NCI-H1930 (cell line): ENCODE measurements around the gene LGR4.
"Not testable (repeated sequence)": the region's sequence is repeated elsewhere in the genome, so short reads cannot be mapped to it uniquely, and the experiment has no call there.

Experiments used
- DNase-seq, 2 experiments: peaks; one replicate each; lab custom pipeline; 2025; lab: John Stamatoyannopoulos, UW

The LGR4 gene

DNA sequence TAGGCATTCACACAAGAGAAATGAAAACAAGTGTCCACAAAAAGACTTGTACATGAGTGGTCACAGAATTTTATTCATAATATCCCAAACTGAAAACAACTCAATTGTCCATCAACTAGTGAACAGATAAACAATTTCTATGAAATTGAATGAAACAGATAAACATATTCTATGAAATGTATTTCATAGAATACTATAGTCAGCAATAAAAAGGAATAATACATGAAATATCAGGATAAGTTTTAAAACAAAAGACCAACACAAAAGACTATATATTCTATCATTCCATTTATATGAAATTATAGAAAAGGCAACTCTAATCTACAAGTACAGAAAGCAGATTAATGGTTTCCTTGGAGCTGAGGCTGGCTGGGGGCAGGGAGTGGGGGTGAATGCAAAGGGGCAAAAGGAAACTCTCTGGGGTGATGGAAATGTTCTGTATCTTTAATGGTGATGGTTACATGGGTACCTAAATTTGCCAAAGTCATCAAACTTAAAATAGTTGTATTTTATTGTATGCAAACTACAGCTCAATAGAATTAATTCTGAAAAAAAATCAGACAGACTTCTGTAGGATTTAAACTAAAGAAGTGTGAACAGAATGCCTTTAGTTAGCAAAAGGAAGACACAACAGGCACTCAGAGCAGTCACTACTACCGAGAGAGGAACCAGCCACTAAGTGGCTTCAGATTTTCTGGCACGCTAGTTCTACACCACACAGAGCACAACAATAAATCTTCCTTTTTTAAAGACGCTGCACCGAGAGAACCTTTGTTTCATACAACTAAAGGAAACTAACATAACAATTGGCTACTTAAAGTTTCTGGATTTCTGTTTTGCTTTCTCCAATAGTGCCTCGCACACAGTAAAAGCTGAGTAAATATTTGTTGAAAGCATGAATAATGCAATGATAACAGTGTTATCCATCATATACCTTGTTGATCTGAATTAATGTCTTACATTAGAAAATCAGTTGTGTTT is 124.9 kb downstream of the LGR4 start:
- peak; percentile 74 to 82 for DNase-seq

DNA sequence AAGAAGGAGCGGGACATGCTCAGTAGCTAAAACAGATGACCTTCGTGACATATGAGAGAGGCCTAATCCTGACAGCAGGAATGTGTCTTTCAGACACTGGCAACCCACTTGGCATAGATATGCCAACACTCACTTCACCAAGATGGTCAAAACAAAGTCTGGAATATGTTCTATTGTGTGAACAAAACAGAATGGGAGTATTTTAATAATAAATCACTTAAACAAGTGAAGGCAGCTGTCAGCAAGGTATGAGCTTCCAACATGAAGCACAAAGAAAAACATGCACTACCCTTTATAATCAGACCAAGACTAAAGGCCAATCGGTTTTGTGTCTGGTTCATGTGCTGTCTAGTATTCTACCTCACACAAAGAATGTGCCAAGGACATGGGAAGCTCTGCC is 132.6 kb downstream of the LGR4 start:
- DNase-seq = no peak

DNA sequence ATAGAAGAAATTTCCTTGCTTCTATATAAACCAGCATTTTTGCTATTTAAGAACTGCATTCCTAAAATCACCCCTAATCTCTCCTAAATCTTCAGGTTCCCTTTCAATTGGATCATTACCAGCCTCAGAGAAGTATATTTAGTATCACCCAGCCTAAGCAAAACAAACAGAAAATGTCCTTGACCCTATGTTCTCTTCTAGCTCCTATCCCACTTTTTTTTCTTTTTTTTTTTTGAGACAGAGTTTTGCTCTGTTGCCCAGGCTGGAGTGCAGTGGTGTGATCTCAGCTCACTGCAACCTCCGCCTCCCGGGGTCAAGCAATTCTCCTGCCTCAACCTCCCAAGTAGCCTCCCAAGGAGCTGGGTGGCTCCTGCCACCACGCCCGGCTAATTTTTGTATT is 137.8 kb downstream of the LGR4 start:
- not testable (repeated sequence) for DNase-seq

DNA sequence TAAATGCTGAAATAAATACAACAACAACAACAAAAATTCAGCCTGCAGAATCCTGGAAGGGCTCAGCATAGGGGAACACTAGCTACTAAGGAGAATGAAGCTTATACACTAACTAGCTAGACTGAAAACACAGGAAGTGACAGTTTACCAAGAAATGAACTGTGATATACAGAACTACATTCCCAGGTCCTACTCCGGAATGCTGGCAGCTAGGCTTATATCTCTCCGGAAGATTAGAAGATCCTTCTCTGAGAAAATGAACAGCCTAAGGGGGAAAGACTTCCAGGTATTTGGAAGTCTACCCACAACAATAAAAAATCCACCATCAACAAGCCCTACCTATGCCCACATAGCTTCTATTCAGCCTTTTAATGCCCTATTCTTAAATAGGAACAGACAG is 140.6 kb downstream of the LGR4 start:
- DNase-seq = no peak

DNA sequence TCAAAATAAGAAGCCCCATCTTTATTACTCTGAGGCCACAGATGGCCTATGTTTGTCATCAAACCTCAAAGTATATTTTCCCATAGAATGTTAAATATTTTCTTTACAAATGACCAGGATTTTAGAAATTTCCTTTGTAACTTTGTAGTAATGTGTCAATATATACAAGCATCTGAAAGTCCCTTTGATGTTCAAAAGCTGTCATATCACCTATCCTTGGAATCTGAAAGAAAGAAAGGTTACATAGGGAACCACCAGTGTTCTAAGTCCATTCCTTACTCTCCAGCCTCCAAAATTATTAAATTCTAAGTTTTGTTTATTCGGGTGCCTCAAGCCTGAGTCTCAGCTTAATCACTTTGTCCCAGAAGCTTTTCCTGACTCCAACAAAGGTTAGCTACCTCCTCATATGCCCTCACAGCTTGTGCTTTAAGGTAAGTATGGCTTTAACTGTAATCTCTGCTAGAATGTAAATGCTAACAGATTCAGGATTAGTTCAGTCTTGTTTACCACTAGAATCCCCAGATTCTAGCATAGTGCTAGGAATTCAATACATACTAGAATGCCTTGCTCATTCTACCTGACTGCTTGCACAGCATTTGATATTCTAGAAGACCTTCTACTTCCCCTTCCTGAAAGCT is 141.8 kb downstream of the LGR4 start:
- DNase-seq = no peak

DNA sequence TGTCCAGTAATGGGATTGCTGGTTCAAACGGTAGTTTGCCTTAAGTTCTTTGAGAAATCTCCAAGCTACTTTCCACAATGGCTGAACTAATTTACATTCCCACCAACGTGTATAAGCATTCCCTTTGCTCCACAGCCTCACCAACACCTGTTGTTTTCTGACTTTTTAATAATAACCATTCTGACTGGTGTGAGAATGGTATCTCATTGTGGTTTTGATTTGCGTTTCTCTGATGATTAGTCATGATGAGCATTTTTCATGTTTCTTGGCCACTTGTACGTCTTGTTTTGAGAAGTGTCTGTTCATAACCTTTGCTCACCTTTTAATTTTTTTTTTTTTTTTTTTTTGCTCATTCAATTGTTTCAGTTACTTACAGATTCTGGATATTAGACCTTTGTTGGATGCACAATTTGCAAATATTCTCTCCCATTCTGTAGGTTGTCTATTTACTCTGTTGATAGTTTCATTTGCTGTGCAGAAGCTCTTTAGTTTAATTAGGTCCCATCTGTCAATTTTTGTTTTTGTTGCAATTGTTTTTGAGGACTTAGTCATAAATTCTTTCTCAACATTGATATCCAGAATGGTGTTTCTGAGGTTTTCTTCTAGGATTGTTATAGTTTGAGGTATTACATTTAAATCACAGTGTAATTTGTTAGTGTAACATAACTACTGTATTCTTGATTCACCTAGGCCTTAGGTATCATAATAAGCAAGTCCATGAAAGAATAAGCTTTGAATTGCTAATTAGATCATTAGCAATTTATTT is 142.5 kb downstream of the LGR4 start:
- DNase-seq = no peak

DNA sequence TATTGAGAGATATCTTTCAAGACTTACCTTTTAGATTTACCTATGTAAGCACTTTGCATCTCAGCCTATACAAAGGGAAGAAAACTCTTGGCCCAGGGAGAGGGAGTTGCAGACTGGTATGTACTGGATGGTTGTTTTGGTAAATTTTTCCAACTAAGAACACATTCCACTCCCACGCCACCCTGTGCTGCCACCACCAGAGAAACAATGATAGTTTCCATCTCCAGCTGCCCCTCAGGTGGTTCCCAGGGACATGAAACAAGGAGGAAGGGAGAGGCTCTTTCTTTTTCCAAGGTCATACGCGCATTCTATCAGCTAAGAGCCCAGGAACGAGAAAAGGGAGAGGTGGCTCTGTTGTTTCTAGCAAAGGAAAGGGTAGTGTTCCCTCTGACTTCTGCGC is 144.0 kb downstream of the LGR4 start:
- DNase-seq = no peak

DNA sequence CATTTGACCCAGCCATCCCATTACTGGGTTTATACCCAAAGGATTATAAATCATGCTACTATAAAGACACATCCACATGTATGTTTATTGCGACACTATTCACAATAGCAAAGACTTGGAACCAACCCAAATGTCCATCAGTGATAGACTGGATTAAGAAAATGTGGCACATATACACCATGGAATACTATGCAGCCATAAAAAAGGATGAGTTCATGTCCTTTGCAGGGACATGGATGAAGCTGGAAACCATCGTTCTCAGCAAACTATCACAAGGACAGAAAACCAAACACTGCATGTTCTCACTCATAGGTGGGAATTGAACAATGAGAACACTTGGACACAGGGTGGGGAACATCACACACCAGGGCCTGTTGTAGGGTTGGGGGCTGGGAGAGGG is 145.5 kb downstream of the LGR4 start:
- DNase-seq = not testable (repeated sequence)

DNA sequence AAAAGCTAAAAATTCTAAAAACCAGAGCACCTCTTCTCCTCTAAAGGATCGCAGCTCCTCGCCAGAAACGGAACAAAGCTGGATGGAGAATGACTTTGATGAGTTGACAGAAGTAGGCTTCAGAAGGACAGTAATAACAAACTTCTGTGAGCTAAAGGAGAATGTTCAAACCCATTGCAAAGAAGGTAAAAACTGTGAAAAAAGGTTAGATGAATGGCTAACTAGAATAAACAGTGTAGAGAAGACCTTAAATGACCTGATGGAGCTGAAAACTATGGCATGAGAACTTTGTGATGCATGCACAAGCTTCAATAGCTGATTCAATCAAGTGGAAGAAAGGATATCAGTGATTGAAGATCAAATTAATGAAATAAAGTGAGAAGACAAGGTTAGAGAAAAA is 150.4 kb downstream of the LGR4 start:
- not testable (repeated sequence) for DNase-seq

DNA sequence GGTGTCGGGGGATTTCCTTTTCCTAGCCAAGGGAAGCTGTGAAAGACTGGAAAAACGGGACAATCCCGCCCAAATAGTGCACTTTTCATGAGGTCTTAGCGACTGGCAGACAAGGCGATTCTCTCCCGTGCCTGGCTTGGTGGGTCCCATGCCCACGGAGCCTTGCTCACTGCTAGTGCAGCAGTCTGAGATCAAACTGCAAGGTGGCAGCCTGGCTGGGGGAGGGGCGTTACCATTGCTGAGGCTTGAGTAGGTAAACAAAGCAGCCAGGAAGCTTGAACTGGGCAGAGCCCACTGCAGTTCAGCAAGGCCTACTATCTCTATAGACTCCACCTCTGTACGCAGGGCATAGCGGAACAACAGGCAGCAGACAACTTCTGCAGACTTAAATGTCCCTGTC is 151.2 kb downstream of the LGR4 start:
- not testable (repeated sequence) for DNase-seq

DNA sequence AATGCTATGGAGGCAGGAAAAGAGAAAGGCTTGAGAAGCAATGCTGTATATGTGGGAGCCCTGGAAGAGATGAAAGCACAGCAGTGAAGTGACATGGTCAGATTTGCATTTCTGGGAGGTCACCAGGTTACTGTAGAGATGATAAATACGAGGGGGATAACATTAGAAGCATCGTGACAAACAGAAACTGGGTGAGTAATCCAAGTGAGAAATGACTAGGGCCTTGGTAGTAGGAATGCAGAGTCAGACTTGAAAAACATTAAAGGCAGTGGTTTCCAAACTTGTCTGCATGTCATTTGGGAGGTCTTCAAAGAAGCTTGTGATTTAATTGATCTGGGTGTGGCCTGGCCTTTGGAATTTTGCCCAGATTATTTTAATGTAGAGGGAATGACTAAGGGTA is 153.5 kb downstream of the LGR4 start:
- DNase-seq = no peak

DNA sequence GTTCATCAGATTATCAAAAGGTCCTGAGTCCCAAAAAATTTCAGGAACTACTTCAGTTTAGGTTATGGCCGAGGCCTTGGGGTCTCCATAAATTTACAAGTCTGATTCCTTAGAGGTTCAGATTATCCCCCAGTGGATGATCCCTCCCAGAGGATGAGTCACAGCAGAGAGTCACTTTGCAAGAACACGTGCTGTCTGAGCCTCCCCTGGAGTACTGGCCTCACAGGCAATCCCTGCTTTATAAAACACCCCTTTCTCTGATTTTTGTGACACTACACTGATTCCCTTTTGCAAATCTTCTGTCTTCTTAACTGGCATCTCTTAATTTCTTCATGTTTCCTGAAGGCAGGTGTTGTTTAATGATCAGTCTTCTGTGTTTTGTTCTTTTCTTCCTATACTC is 154.8 kb downstream of the LGR4 start:
- DNase-seq = no peak
